ENCODE measurements around the gene CAMSAP3.

GRCh38 chr19:7647156-7647555 is 51.5 kb downstream of the CAMSAP3 start:
- TF ChIP-seq, protein P1, sequence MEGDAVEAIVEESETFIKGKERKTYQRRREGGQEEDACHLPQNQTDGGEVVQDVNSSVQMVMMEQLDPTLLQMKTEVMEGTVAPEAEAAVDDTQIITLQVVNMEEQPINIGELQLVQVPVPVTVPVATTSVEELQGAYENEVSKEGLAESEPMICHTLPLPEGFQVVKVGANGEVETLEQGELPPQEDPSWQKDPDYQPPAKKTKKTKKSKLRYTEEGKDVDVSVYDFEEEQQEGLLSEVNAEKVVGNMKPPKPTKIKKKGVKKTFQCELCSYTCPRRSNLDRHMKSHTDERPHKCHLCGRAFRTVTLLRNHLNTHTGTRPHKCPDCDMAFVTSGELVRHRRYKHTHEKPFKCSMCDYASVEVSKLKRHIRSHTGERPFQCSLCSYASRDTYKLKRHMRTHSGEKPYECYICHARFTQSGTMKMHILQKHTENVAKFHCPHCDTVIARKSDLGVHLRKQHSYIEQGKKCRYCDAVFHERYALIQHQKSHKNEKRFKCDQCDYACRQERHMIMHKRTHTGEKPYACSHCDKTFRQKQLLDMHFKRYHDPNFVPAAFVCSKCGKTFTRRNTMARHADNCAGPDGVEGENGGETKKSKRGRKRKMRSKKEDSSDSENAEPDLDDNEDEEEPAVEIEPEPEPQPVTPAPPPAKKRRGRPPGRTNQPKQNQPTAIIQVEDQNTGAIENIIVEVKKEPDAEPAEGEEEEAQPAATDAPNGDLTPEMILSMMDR (conservative IDR thresholded peaks at IDR 0.05), result no peak
- TF ChIP-seq ZFX (IDR thresholded peaks at IDR 0.05), result no peak

Data from C4-2B (cell line).